ENCODE measurements around the gene IL6. TPM values are rescaled to one million over a fixed set of nuclear protein-coding genes. Genes with fewer than 3 reads are reported as not detected.
A peak's percentile ranks its signal among the peaks of the same experiment; 100 is the strongest.
"Not testable (repeated sequence)": the region's sequence is repeated elsewhere in the genome, so short reads cannot be mapped to it uniquely, and the experiment has no call there.

Gene IL6
- total RNA-seq, 1 donor from 2014 or later = not detected

GRCh38 chr7:22697876-22698606 lies 29.0 kb upstream of the IL6 start:
- TF ChIP-seq CTCF (IDR thresholded peaks at IDR 0.05) = no peak
- H3K27me3 Mint-ChIP-seq (ENCODE audit: unreplicated experiment) = no peaks in the 10 kb centered on the region
- H3K27ac Mint-ChIP-seq (ENCODE audit: unreplicated experiment) = no peak overlapping the region
- H3K4me3 Mint-ChIP-seq (ENCODE audit: unreplicated experiment) = no peak overlapping the region
- H3K9me3 Mint-ChIP-seq (ENCODE audit: unreplicated experiment) = peaks cover 5% of the 10 kb centered on the region
- H3K36me3 Mint-ChIP-seq (ENCODE audit: unreplicated experiment) = no peaks in the 10 kb centered on the region
- H3K4me1 Mint-ChIP-seq (ENCODE audit: unreplicated experiment) = peaks cover 17% of the 10 kb centered on the region
- no peak for DNase-seq (ENCODE audit: extremely low spot score, unreplicated experiment)

- no peak for DNase-seq (ENCODE audit: extremely low spot score, unreplicated experiment)
- H3K9me3 Mint-ChIP-seq (ENCODE audit: unreplicated experiment) = peaks cover 1% of the 10 kb centered on the region
- H3K36me3 Mint-ChIP-seq (ENCODE audit: unreplicated experiment) = no peaks in the 10 kb centered on the region
- no peak overlapping the region for H3K4me3 Mint-ChIP-seq (ENCODE audit: unreplicated experiment)
- no peak overlapping the region for H3K27ac Mint-ChIP-seq (ENCODE audit: unreplicated experiment)
- peaks cover 21% of the 10 kb centered on the region for H3K4me1 Mint-ChIP-seq (ENCODE audit: unreplicated experiment)
- H3K27me3 Mint-ChIP-seq (ENCODE audit: unreplicated experiment) = no peaks in the 10 kb centered on the region
- no peak for TF ChIP-seq CTCF (IDR thresholded peaks at IDR 0.05)
Measured at GRCh38 chr7:22698767-22699166, 28.2 kb upstream of the IL6 start.

GRCh38 chr7:22700559-22701002 lies 26.4 kb upstream of the IL6 start:
- no peak for DNase-seq (ENCODE audit: extremely low spot score, unreplicated experiment)
- no peak for TF ChIP-seq CTCF (IDR thresholded peaks at IDR 0.05)
- H3K4me1 Mint-ChIP-seq (ENCODE audit: unreplicated experiment) = peaks cover 18% of the 10 kb centered on the region

GRCh38 chr7:22702516-22702915 lies 24.5 kb upstream of the IL6 start:
- Mint-ChIP-seq H3K4me1 (ENCODE audit: unreplicated experiment) (peaks cover 17% of the 10 kb centered on the region), H3K36me3 (ENCODE audit: unreplicated experiment) (no peaks in the 10 kb centered on the region), H3K9me3 (ENCODE audit: unreplicated experiment) (no peaks in the 10 kb centered on the region), H3K27ac (ENCODE audit: unreplicated experiment) (no peak overlapping the region), H3K27me3 (ENCODE audit: unreplicated experiment) (no peaks in the 10 kb centered on the region), H3K4me3 (ENCODE audit: unreplicated experiment) (no peak overlapping the region)
- no peak for DNase-seq (ENCODE audit: extremely low spot score, unreplicated experiment)
- no peak for TF ChIP-seq CTCF (IDR thresholded peaks at IDR 0.05)

More at GRCh38 chr7:22700559-22701002, 26.4 kb upstream of the IL6 start:
- H3K27ac Mint-ChIP-seq (ENCODE audit: unreplicated experiment) = no peak overlapping the region
- no peaks in the 10 kb centered on the region for H3K36me3 Mint-ChIP-seq (ENCODE audit: unreplicated experiment)
- no peaks in the 10 kb centered on the region for H3K27me3 Mint-ChIP-seq (ENCODE audit: unreplicated experiment)
- H3K9me3 Mint-ChIP-seq (ENCODE audit: unreplicated experiment) = no peaks in the 10 kb centered on the region
- no peak overlapping the region for H3K4me3 Mint-ChIP-seq (ENCODE audit: unreplicated experiment)

GRCh38 chr7:22703107-22703855 lies 23.7 kb upstream of the IL6 start:
- H3K36me3 Mint-ChIP-seq (ENCODE audit: unreplicated experiment); DNase-seq (ENCODE audit: extremely low spot score, unreplicated experiment); H3K27me3 Mint-ChIP-seq (ENCODE audit: unreplicated experiment); H3K9me3 Mint-ChIP-seq (ENCODE audit: unreplicated experiment); H3K4me3 Mint-ChIP-seq (ENCODE audit: unreplicated experiment): not testable (repeated sequence)
- H3K4me1 Mint-ChIP-seq (ENCODE audit: unreplicated experiment) = peaks cover 17% of the 10 kb centered on the region
- H3K27ac Mint-ChIP-seq (ENCODE audit: unreplicated experiment) = peak overlapping the region; percentile 19

- DNase-seq (ENCODE audit: extremely low spot score, unreplicated experiment); H3K4me3 Mint-ChIP-seq (ENCODE audit: unreplicated experiment); H3K27me3 Mint-ChIP-seq (ENCODE audit: unreplicated experiment); H3K36me3 Mint-ChIP-seq (ENCODE audit: unreplicated experiment); H3K9me3 Mint-ChIP-seq (ENCODE audit: unreplicated experiment); H3K27ac Mint-ChIP-seq (ENCODE audit: unreplicated experiment): not testable (repeated sequence)
- peaks cover 17% of the 10 kb centered on the region for H3K4me1 Mint-ChIP-seq (ENCODE audit: unreplicated experiment)
Measured at GRCh38 chr7:22703978-22704610, 22.9 kb upstream of the IL6 start.

- H3K9me3 Mint-ChIP-seq (ENCODE audit: unreplicated experiment); H3K4me3 Mint-ChIP-seq (ENCODE audit: unreplicated experiment); H3K27me3 Mint-ChIP-seq (ENCODE audit: unreplicated experiment): not testable (repeated sequence)
Measured at GRCh38 chr7:22704722-22705121, 22.3 kb upstream of the IL6 start.

GRCh38 chr7:22705874-22706273 lies 21.1 kb upstream of the IL6 start:
- H3K4me3 Mint-ChIP-seq (ENCODE audit: unreplicated experiment); H3K27me3 Mint-ChIP-seq (ENCODE audit: unreplicated experiment); H3K27ac Mint-ChIP-seq (ENCODE audit: unreplicated experiment); H3K36me3 Mint-ChIP-seq (ENCODE audit: unreplicated experiment); DNase-seq (ENCODE audit: extremely low spot score, unreplicated experiment); H3K9me3 Mint-ChIP-seq (ENCODE audit: unreplicated experiment): not testable (repeated sequence)
- peaks cover 14% of the 10 kb centered on the region for H3K4me1 Mint-ChIP-seq (ENCODE audit: unreplicated experiment)

More at GRCh38 chr7:22704722-22705121, 22.3 kb upstream of the IL6 start:
- H3K27ac Mint-ChIP-seq (ENCODE audit: unreplicated experiment); H3K36me3 Mint-ChIP-seq (ENCODE audit: unreplicated experiment); DNase-seq (ENCODE audit: extremely low spot score, unreplicated experiment): not testable (repeated sequence)
- H3K4me1 Mint-ChIP-seq (ENCODE audit: unreplicated experiment) = peaks cover 17% of the 10 kb centered on the region

All from osteocyte (in vitro differentiated cells).